GM19043 (cell line): ENCODE data around the gene CRADD.

Source experiments
- ATAC-seq: cut with Tn5 transposase; IDR thresholded peaks from one replicate; pipeline ENCODE4 v1.9.1; 2021; ENCODE audit warnings: low read depth; ENCODE audit not compliant: unreplicated experiment

Gene CRADD

DNA sequence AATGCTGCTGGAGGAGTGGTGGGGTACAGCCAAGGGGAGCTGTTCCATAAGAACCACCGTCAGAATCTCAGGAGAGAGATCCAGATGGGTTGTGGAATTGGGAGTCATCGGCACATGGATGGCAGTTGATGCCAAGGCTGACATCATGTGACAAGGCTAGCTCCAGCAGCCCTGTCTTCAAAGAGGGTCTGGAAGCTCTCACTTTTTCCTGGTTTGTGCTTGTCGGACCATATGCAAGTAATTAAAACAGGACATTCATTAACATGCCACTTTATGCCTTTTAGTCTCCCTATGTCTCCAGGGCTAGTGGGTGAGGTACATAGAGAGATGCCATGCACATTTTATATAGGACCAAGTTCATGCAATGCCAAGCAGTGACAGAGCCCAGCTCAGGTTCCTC lies 211.8 kb downstream of the CRADD start:
- no peak for ATAC-seq

DNA sequence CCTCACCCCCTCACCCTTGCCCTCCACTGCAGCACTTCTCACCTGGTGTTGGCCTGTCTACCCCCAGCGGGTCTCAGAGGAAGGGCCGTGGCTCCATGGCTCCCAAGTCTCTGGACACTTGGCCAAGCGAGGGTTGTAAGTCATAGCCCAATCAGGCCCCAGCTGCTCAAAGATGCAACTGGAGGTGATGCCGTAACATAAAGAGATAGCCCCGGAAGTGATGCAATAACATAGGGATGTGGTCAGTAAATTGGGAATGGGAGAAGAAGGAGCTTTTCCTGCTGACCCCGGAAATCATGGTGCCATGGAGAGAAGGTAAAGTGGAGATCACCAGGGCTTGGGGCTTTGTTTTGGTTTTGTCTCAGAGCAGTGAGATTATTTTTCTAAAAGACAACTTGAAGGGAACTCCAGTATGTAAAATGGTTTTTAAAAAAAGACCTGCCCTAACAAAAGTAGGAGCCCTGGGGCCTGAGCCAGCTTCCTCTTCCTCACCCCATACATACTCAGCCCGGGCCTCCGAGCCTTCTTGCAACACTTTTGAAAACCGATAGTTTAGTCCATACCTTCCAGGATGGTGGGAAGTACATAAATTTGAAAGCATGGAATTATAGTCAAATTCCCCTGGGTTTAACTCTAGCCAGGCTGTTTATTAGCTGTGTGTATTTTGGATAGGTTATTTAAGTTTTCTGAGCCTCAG lies 212.5 kb downstream of the CRADD start:
- ATAC-seq, result no peak

DNA sequence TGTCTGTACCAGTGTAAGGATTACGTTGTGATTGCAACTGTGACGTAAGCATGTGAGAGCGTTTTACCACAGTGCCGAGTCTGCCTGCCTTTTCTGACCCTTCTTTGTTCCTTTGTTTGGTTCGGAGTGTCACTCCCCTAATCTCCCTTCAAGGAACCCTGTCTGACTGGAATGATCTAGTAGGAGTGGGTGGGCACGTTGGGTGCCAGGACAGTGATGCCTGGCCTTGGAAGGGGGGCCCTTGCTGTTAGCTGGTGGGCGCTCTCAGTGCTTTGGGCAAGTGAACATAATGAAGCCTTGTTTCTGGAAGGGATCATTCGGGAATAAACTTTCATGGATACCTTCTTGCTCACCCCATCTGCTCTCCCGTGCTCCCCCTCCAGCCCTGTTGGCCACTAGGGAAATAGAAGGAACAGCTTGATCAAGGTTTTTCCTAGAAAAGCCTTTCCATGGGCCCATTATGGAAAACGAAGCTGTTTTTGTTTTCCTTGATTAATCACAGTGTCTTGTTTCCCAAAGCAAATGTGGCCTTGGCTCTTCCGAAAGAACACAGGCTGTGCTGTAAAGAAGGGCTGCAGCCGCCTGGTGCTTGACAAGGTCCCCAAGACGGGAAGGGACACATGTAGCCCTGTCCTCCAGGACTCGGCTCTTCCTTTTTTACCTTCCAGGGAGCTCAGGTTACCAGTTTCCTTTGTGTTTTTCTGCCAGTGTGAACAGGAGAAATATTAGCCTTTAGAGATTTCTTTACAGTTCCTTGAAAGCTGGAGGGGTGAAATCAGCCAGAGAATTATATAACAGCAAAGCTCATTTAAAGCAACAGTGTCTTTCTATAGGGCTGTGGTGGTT lies 215.5 kb downstream of the CRADD start:
- no peak for ATAC-seq

DNA sequence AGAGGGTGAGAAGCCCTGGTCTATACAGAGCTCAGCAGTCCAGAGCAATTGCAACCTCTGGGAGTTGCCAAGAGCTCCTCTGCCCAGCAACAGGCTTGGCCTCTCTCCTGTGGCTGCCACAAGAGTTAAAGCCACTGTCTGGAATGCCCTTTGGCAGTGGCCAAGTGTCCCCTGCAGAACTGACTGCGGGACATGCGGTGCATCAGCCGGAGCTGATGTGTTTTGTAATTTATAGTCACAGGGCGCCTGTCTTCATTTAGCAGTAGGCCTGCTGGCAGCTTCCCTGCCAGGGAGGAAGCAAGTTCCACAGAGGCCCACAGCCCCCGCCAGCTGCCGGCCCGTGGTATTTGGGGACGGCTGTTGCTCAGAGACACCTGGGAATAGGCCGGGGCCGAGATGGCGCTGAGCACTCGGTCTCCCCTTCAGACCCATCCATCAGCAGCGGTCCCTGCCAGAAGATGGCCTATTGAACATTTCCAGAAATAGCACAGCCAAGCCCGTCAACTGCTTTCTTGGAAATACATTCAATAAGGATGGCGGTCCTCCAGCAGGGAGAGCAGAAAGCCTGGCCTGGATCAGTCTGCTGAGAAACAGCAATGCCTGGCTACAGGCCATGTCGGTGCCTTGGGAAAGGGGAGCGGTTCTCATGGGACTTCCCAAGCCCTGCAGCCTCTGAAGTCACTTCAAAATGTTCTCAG lies 217.4 kb downstream of the CRADD start:
- no peak for ATAC-seq

DNA sequence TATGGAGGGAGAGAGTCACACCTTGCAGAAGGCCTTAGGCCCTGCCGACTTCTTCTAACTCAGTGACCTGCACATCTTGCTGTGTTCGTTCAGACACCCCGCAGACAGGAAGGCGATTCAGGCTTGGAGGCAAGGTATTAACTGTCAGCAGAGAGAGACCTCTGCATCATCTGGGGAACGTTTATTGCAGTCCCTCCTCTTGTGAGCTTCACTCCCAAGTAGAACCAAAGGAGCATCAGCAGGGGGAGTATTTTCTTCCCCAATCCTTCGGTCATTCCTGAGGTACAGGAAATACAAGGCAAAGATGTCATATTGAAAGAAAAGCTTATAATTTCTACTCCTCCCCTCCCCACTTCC lies 217.9 kb downstream of the CRADD start:
- no peak for ATAC-seq

DNA sequence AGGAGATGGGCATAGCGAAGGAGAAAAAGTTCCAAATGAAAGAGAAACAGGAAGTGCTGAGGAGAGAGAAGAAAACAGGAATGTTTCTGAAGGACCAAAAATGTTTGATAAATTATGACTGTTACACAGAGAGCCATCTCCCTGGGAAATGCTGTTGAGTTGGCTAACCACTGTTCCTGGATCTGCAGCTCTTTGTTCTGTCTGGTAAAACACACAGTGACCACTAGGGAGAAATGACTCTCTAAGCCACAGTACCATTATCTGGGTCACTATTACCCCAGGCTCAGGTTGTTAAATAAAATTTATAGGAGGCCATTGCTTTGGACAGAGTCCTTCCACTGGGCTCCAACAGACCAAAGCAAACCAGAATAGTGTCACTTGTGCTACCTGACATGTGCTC lies 219.3 kb downstream of the CRADD start:
- no peak for ATAC-seq

DNA sequence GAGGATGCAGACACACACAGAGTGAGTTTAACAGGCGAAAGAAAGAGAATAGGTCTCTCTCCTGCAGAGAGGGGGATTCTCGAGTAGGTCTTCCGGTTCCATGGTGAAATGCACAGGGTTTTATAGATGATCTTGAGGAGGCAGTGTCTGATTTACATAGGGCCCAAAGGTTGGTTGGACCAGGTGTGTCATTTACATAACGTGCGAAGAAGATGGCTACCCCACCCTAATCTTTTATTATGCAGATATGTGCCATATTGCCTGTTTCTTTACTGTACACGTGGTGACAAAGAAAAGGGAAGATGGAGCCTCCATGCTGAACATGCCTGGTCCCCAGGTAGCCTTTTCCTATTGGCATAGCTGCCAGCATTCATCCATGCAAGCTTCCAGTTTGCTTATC lies 219.8 kb downstream of the CRADD start:
- no peak for ATAC-seq

DNA sequence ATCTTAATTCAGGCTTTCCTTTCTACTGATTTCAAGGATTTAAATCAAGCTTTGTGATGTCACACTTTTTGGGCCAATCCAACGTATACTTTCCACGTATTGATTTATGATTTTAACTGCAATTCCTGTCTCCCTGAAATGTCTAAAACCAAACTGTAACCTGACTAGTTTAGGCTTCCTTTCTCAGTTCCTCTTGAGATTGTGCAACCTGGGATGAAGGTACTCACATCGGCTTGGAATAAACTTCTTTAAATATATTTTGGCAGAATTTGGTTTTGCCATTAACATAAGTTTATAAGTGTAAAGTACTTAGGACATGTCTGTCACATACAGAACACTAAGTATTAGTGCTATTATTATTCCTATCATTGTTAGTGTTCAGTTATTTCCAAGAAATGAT lies 224.6 kb downstream of the CRADD start:
- no peak for ATAC-seq

DNA sequence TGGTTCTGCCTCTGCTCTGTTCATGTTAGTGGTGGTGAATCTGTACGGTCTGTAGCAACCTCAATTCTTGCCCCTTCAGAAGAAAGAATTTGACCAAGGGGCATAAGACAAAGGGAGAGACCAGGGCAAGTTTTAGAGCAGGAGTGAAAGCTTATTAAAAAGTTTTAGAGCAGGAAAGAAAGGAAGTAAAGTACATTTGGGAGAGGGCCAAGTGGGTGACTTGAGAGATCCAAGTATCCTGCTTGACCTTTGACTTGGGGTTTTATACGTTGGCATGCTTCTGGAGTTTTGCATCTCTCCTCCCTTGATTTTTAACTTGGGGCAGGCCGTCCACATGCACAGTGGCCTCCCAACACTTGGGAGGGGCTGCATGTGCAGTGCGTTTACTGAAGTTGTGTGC lies 225.0 kb downstream of the CRADD start:
- no peak for ATAC-seq

DNA sequence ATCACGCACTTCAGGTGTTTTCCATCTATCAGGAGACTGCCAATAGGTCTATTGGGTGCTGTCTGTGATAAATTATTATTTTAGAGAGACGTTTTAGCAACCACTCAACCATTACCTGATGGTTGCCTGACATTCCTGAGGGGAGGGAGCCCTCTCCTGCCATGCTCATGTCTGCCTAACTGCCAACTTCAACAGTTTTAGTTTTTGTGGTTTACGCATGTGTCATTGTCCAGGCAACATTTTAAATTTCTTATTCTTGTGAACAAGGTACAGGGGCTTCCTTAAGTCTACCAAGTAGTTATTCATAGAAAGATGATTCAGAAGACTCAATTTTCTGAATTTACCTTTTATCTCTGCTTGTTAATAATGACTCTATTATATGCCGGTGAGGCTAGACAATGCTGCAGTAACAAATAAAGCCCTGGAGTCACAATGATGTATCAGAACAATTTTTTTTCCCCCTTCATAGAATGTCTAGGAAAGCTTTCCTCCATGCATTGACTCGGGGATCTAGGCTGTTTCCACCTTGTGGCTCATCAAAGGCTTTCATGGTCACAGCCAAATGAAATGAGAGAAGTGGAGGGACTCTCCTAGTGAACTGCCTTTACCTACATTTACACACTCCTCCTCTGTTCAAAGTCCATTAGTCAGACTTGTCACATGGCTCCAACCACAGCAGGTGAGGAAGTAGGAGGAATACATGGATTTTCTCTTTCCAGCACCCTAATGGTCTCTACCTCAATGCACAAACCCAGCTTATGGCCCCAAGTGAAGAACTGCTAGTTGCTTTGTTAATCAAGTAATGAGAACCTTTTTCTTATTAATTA lies 225.8 kb downstream of the CRADD start:
- no peak for ATAC-seq

DNA sequence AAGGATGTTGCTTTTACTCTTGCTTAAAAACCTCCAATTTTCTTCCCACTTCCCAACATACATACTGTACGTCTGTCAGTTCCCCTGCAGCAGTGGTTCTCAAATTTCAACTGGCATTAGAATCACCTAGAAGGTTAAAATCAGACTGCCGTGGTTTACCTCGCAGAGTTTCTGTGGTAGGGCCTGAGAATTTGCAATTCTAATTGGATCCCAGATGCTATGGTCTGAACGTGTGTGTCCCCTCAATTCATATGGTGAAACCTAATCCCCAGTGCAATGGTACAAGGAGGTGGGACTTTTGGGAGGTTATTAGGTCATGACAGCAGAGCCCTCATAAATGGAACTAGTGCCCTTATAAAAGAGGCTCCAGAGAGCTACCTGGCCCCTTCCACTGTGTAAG lies 226.9 kb downstream of the CRADD start:
- no peak for ATAC-seq

DNA sequence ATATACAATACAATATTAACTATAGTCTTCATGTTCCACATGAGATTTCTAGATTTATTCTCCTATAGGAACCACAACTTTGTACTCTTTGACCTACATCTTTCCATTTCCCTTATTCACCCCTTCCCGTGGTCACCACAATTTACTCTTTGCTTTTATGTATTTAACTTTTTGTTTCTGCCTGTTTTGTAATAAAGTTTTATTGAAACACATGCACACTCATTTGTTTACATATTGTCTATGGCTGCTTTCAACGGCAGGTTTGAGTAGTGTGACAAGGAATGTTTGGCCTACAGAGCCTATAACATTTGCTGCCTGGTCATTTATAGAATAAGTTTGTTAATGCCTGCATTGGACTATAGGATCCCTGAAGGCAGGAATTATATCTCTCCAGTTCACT lies 231.1 kb downstream of the CRADD start:
- no peak for ATAC-seq

DNA sequence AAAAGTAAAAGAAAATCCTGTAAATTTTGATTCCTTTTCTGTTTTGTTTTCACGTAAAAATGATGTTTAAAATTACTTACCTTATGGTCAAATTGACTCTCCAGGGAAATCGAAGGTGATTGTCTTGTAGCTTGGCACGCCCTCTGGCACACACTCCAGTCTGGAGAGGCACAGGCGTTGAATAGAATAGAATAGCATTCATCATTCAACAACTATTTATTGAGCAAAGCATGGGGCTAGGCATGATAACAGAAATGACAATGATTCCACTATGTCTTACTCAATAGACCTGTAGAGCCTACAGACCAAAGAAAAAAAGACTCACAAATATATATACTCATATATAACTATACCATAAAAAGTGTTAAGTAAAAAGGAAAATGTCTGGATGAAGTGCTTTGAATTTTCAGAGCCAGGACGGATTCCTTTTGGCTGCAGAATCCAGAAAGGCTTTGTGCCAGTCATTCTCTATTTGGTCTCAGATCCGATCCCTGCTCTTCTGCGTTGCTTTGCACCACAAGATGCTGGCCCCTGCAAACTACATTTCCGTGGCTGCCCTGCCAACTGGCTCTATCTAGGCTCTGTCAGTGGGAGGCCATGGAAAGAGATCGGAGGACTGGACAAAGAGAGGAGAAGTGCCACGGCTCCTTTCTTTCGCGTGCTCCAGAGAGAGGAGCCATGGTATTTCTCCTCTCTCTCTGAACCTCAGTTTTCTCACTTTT lies 231.8 kb downstream of the CRADD start:
- ATAC-seq, result no peak

DNA sequence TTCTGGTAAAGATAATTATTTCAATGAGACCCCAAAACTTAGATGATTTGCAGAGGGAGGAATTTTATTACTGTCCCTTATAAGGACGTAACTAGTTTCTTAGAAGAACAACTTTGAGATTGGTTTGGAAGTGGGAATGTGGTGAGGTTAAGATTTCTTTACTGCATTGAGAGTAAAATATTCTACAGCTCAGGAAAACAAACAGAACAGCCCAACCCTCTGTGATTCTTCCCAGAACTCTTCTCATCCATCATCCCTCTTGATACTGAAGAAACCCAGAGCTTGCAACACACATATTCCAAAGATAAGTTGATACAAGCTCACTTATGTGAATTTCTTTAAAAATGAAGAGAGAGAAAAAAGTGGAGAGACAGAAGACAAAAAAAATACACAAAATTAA lies 234.2 kb downstream of the CRADD start:
- no peak for ATAC-seq

DNA sequence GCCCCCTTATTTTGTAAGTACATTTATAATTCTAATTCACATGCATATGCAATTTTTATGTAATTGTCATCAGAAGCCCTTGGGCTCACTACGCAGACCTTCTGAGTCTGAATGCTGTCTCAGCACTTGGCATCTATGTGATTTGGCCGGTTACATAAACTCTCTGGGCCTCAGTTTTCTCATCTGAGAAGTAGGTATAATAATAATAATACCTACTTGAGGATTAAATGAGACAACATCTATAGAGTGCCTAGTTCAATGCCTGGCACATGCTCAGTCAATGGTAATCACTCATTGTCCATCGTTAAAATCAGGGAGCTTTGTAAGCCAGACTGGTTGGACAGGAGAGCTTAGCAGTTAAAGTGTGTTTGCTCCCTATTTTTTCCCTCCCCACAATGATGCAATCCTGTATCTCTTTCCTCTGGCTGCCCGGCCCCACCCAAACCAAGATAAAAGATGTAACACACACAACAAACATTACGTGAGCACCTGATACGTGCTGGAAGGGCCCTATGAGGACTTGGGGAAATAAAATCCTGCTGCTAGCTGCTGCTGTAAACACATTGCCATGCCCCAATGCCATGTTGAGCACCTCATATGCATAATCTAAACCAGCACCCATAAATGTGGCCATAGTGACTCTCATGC lies 235.0 kb downstream of the CRADD start:
- no peak for ATAC-seq

DNA sequence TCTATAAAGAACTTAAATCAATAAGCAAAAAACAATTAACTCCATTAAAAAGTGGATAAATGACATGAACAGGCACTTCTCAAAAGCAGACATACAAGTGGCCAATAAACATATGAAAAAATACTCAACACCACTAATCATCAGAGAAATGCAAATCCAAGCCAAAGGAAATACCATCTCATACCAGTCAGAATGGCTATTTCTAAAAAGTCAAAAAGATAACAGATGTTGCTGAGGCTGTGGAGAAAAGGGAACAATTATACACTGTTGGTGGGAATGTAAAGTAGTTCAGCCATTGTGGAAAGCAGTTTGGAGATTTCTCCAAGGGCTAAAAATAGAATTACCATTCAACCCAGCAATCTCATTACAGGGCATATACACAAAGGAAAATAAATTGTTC lies 236.7 kb downstream of the CRADD start:
- ATAC-seq, result no peak

DNA sequence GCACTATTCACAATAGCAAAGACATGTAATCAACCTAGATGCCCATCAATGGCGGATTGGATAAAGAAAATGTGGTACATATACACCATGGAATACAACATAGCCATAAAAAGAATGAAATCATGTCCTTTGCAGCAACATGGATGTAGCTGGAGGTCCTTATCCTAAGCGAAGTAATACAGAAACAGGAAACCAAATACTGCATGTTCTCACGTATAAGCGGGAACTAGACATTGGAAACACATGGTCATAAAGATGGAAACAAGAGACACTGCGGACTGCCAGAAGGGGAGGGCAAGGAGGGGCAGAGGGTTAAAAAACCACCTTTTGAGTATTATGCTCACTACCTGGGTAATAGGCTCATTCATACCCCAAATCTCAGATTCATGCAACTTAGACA lies 237.1 kb downstream of the CRADD start:
- ATAC-seq, result no peak

DNA sequence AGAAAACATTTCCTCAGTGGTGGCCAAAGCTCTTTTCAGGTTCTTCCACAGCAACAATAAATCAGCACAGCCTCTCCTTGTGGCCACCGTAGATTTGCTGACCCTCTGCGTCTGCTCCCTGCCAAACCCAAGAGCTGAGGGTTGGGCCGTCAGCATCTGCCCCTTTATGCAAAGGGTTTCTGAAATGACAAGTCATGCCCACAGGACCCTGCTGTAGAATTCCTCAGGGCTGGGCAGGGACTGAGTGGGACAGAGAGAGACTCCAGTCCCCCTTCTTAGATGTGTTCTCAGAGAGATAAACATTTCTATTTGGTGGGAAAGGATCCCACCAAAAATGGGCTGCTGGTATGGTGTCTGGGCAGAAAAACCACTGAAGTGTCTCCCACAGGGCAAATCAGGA lies 238.2 kb downstream of the CRADD start:
- no peak for ATAC-seq

DNA sequence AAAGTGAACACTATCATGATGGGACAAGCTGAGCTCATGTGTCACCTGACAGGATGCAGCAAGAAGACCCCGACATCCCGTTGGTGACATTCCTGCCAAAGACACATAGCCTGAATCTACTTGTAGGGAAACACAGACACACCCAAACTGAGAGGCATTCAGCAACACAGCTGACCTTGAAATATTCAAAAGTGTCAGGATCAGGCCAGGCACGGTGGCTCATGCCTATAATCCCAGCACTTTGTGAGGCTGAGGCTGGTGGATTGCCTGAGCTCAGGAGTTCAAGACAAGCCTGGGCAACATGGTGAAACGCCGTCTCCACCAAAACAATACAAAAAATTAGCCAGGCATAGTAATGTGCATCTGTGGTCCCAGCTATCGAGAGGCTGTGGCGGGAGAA lies 239.2 kb downstream of the CRADD start:
- no peak for ATAC-seq

DNA sequence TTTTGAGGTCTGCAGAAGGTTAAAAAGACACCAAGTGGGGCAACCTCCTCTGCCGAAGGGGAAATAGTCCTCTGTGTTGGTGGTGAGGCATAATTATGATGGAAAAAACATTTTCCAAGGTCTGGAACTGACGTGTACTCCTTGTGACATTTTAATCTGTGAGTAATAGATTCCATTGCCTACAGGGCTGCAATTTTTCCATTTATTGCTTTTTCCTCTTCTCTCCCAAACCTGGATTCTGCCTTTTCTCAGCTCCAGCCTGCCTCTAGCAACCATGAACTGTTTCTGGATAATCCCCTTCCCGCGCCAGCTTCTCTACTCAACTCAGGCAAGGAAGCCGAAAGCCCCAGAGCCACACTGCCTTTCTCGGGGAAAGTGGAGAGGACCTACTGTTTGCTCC lies 241.1 kb downstream of the CRADD start:
- ATAC-seq, result no peak
